GM21576 (cell line): ENCODE data around the gene MSANTD7.
"Not testable (repeated sequence)": the region's sequence is repeated elsewhere in the genome, so short reads cannot be mapped to it uniquely, and the experiment has no call there.

Experiments
- ATAC-seq: cut with Tn5 transposase; IDR thresholded peaks from one replicate; pipeline ENCODE4 v1.9.1; 2021; ENCODE audit warnings: mild to moderate bottlenecking, moderate library complexity; ENCODE audit not compliant: unreplicated experiment

Gene MSANTD7

DNA sequence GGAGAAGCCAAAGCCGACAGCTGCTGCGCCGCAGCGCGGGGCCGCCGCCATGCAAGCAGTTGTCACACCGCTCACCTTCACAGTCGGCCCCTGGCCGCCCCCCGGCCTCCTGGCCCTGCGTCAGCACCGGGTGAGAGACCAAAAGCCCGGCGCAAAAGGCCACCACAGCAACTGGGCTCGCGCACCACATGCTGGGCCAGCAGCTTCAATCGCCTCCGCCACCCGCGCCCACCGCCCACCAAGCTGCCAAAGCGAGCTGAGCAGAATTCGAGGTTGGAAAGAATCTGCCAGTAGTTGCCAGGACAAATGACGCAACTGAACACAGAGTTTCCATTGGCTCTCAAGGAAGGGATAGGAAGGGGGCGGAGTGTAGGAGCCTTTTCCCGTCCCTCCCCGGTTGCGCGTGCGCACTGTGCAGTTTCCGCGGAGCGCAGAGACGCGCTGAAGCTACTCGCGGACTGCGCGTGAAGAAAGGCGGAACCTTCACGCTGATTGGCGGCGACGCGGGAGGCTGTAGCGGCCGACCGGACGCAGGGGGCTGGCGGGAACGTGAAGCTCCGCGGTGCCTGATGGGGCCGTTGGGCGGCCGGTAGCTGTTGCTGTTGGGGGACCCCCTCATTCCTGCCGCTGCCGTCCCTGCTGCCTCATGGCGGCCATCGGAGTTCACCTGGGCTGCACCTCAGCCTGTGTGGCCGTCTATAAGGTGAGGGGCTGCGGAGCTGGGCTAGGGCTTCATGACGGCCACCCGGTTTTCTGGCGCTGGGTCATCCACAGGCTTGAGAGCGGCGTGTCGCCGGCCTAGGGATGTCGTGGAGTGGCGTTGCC, at the start of gene MSANTD7, which contains the start of the genes CDNF and HSPA14:
Gene MSANTD7, plus strand, starts transcription at position 550 of the 825 bp plus-strand sequence. CDS start 3,979 bp downstream, outside the sequence.
Gene CDNF, minus strand, starts transcription at position 281 of the 825 bp plus-strand sequence. Its CDS starts 91 bp downstream, at position 190.
Gene HSPA14, plus strand, starts transcription at position 550 of the 825 bp plus-strand sequence. Its CDS starts 97 bp downstream, at position 647.
- ATAC-seq = peak; percentile 92

GRCh38 chr10:14798636-14799035, 39.5 kb upstream of the MSANTD7 start:
- no peak for ATAC-seq

DNA sequence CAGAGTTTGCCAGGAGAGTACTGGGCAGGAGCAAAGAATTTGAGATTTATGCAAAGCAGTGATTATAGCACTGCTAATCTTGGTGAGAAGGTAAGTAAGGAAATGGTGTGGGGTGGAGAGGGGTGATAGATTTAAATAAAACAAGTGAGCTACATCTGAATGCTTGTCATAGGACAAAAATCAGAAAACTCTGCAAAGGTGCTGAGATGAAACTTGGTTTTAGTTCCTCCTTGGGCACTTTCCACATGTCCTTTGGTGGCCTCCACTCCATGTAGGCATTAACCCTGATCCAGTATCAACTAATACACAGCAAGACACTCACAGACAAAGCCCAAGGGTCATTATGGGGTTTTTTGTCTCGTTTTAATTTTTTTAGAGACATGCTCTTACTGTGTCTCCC, 37.7 kb upstream of the MSANTD7 start:
- ATAC-seq = no peak

GRCh38 chr10:14801723-14802122, 36.4 kb upstream of the MSANTD7 start:
- ATAC-seq = no peak

DNA sequence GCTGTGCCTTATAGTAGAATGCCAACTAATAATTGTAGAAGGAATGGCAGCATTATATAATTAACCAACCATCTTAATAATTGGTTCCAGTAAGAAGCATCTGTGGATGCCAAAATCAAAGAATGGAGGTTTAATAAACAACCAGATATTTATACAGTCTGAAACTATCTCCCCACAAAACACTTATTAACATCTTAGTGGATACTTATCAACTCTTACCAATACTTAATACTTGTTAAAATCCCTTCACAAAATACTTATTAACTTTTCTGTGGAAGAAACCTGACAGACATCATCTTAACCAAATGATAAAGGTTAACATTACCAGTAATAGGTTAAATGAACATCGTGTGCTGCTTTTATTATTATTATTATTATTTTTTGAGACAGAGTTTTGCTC, 34.3 kb upstream of the MSANTD7 start:
- ATAC-seq = no peak

GRCh38 chr10:14806318-14806717, 31.8 kb upstream of the MSANTD7 start:
- ATAC-seq = no peak

GRCh38 chr10:14810969-14811953, 26.8 kb upstream of the MSANTD7 start:
- ATAC-seq = no peak

- no peak for ATAC-seq
Measured at GRCh38 chr10:14812271-14812670, 25.8 kb upstream of the MSANTD7 start.

- no peak for ATAC-seq
Measured at GRCh38 chr10:14815681-14816080, 22.4 kb upstream of the MSANTD7 start.

GRCh38 chr10:14816717-14817116, 21.4 kb upstream of the MSANTD7 start:
- ATAC-seq = not testable (repeated sequence)

DNA sequence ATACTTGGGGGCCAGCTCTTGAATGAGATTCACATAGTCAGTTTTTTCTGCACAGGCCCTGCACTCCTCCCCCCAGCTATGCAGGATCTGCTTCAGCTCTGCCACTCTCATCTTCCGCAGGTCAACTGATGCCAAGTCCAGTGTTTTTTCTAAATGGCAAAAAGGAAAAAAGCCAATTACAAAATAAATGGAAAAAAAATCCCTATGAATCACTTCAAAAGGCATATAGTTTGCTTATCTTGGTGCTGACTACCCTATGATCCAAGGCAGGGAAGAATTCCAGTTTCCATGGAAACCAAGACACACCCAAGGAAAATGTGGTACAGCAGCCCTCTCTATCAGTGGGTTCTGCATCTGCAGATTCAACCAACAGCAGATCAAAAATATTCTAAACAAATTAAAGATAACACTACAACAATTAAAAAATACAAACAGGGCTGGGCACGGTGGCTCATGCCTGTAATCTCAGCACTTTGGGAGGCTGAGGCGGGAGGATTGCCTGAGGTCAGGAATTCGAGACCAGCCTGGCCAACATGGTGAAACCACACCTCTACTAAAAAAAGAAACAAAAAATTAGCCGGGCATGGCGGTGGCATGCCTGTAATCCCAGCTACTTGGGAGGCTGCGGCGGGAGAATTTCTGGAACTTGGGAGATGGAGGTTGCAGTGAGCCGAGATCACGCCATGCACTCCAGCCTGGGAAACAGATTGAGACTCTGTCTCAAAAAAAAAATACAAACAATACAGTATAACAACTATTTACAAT, 17.9 kb upstream of the MSANTD7 start:
- ATAC-seq = no peak

GRCh38 chr10:14820775-14821154, 17.3 kb upstream of the MSANTD7 start:
- ATAC-seq = no peak

DNA sequence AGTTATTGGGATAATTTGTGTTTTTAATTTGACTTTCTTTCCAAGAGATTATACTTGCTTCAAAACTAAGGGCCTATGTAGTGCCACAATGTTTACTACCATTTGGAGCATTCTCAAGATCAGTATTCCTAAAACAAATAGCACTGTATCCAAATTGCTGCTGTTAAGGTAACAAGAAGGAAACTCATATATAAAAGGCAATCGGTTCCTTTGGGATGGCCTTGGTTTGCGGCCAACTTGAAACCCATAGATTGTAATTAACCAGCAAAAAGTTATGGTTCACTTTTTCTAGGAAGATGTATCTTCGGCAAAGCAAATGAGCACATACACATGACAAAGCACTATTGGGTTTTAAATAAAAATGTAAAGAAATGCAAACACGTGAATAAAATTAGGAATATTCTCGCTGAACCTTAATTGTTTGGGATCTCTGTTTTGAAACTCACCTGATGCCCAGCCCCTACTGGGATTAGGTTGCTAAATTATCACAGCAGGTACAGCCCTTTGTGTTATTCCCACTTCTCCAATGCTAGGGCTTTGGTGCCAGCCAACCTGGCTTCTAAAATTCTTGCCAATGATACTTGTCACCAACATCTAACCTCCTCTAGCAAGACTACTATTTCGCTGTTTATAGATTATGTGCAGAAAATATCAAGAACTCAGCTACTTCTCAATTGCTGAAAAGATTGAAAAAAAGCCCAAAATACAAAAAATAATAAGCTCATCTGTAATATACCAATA, 16.3 kb upstream of the MSANTD7 start:
- ATAC-seq = no peak

DNA sequence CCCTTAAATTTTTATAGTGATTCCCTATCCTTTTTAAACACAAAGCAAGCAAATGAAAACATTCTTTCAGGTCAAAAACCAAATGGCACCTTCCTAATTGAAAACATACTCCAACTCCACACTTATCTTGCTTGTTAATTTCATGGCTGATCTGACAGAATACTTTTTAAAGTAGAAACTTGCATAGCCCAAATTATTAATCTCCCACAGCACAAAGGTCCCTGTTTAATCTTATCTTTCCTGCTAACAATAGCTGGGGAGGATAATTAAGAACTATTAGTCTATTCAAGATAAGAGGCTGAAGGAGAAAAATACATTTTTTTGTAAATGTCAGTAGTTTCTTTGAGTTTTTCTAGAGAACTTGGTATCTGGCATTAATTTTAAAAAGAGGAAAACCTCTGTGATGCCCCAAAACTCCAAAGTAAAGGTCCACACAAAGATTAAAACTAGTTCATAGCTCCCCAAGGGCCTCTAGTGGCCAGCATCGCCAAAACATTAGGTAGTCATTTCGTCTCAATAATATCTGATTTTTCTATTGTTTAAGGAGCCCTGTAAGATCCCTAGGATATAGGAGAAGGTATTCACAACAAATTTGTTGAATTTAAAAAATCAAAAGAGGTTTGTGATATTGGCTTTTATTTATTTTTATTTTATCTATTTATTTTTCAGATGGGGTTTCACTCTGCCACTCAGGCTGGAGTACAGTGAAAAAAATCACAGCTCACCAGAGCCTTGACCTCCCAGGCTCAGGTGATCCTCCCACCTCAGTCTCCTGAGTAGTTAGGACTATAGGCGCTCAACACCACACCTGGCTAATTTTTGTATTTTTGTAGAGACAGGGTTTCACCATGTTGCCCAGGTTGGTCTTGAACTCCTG, 15.0 kb upstream of the MSANTD7 start:
- no peak for ATAC-seq

DNA sequence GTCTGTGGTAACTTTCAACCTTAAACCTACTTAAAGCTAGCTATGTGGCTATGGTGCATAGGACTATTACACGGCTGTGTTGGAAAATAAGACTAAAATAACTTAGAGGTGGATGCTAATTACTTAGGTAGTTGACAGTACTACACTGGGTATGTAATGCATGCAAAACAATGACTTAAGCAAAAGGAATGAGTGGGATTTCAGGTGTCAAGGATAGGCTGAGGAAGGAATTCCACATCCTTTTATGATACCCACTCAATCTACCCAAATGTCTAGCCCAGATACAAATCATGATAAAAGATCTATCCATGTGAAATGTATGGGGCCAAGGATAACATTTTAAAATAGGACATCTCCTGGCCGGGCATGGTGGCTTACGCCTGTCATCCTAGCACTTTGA, 14.1 kb upstream of the MSANTD7 start:
- ATAC-seq = no peak

GRCh38 chr10:14826076-14826829, 11.9 kb upstream of the MSANTD7 start:
- ATAC-seq = no peak

- no peak for ATAC-seq
Measured at GRCh38 chr10:14833106-14833505, 5.0 kb upstream of the MSANTD7 start.

GRCh38 chr10:14836208-14836607, 1.9 kb upstream of the MSANTD7 start:
- no peak for ATAC-seq
